Cardiac fibroblast (primary cell): ENCODE data around the gene COX5A.
A peak's percentile ranks its signal among the peaks of the same experiment; 100 is the strongest.
"Not testable (repeated sequence)": the region's sequence is repeated elsewhere in the genome, so short reads cannot be mapped to it uniquely, and the experiment has no call there.

Experiments
- DNase-seq, 2 donors: peaks; one replicate each; pipeline versions ENCODE4 v3.0.0 to v3.0.0-alpha.2; 2010; ENCODE audit warnings: low read depth in 2 of 2
- H3K4me3 ChIP-seq, 2 donors: replicated peaks in 1 of 2; 1 replicate in 1 of 2; 2 replicates in 1 of 2; pipeline ENCODE4 v1.5.1; 2011; ENCODE audit warnings: low read depth in 2 of 2, low read length in 2 of 2, mild to moderate bottlenecking in 2 of 2, moderate library complexity in 1 of 2
- TF ChIP-seq, protein P1 (sequence below): IDR thresholded peaks from one replicate; pipeline ENCODE4 v1.5.1; 2011; ENCODE audit warnings: low read depth, mild to moderate bottlenecking, low read length, inconsistent platforms

The COX5A gene

DNA sequence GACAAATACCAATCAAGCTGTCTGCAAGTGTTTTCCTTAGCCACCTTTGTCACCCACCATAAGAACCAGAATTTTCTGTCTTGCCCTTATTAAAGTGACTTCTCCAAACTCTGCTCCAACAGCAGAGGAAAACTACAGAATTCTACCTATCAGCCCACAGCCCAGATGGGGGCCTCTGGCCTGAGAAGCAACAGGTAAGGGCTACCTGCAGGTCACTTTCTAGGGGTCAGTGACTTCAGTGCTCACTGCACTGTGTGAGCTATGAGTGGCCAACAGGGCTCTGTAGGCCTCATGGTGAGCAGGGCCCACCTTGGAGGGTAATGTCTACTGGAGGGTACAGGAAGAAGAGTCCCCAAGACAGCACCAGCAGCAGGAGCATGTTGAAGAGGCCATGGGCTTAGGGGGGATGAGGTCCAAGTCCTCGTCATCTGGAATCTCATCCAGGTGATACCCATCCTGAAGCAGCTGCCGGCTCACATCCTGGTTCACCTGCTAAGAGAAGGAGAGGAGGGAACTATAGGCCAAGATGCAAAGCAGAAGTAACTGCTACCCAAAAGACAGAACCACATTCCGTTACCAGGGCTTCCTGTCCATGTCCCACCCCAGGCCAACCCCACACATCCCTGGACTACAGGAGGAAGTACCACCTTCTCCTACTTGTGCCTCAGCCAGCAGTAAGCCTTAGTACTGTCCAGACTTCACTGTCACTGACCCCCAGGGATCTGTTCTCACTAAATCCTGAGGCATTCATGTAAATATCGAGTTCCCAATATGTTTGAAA lies 35.4 kb downstream of the COX5A start:
- H3K4me3 ChIP-seq: no peak overlapping the region
- TF ChIP-seq, protein P1, sequence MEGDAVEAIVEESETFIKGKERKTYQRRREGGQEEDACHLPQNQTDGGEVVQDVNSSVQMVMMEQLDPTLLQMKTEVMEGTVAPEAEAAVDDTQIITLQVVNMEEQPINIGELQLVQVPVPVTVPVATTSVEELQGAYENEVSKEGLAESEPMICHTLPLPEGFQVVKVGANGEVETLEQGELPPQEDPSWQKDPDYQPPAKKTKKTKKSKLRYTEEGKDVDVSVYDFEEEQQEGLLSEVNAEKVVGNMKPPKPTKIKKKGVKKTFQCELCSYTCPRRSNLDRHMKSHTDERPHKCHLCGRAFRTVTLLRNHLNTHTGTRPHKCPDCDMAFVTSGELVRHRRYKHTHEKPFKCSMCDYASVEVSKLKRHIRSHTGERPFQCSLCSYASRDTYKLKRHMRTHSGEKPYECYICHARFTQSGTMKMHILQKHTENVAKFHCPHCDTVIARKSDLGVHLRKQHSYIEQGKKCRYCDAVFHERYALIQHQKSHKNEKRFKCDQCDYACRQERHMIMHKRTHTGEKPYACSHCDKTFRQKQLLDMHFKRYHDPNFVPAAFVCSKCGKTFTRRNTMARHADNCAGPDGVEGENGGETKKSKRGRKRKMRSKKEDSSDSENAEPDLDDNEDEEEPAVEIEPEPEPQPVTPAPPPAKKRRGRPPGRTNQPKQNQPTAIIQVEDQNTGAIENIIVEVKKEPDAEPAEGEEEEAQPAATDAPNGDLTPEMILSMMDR: no peak
- DNase-seq: no peak

DNA sequence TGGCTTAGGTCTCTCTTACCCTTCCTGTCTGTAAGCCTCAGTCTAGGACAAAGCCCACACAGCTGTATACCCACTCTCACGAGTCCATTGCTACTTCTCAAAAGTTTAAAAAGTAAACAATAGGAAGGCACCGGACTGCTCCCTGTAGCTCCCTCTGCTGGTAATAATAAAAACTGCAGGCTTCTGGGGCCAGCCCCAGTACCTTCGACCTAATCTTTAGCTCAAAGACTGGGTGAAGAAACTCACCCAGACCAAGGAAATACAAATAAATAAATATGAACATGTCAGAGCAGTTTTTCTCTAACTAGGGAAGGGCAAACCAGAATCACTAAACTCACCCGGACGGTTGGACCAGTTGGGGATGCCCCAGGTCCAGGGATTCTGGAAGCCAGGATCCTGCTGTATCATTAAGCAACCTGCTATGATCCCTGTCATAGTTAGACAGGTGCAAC lies 36.2 kb downstream of the COX5A start:
- TF ChIP-seq, protein P1: peak; percentile 86
- H3K4me3 ChIP-seq: no peak overlapping the region
- DNase-seq: peak; percentile 68

- TF ChIP-seq, protein P1: no peak
Observed at GRCh38 chr15:74897300-74897701, 40.6 kb downstream of the COX5A start.

GRCh38 chr15:74896316-74896715 lies 41.6 kb downstream of the COX5A start:
- no peak overlapping the region for H3K4me3 ChIP-seq
- TF ChIP-seq, protein P1: no peak
- no peak for DNase-seq

More at GRCh38 chr15:74897300-74897701, 40.6 kb downstream of the COX5A start:
- no peak for DNase-seq
- H3K4me3 ChIP-seq: no peak overlapping the region

- no peak for DNase-seq
- TF ChIP-seq, protein P1: no peak
- no peak overlapping the region for H3K4me3 ChIP-seq
Observed at GRCh38 chr15:74895830-74896229, 42.0 kb downstream of the COX5A start.

GRCh38 chr15:74894383-74894782 lies 43.5 kb downstream of the COX5A start:
- H3K4me3 ChIP-seq, DNase-seq: not testable (repeated sequence)

DNA sequence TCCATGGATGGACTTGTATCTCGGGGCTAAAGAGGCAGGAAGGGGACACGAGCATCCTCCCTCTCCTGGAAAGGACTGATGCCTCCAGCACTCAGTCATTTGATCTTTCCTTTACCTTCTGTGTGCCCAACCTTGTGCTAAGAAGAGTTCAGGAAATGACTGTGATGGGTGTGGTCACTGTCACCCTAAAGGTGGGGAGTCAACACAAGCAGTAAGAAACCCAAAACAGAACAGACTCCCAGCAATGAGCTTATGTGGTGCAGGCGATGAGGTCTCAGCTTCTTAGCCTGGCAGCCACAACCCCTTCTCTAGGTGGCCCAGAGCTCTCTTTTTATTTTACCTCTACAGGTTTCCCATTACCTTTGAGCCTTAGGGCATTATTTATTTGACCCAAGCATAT lies 44.2 kb downstream of the COX5A start:
- TF ChIP-seq, protein P1: no peak
- DNase-seq: no peak
- no peak overlapping the region for H3K4me3 ChIP-seq
